Ammon's horn (tissue), 1 donor: ENCODE measurements around the gene TMEM106A.
"Not testable (repeated sequence)": the region's sequence is repeated elsewhere in the genome, so short reads cannot be mapped to it uniquely, and the experiment has no call there.

Source experiments
- DNase-seq: peaks from one replicate; pipeline ENCODE4 v3.0.0-alpha.2; 2016; ENCODE audit warnings: low spot score

The TMEM106A gene, protein sequence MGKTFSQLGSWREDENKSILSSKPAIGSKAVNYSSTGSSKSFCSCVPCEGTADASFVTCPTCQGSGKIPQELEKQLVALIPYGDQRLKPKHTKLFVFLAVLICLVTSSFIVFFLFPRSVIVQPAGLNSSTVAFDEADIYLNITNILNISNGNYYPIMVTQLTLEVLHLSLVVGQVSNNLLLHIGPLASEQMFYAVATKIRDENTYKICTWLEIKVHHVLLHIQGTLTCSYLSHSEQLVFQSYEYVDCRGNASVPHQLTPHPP

DNA sequence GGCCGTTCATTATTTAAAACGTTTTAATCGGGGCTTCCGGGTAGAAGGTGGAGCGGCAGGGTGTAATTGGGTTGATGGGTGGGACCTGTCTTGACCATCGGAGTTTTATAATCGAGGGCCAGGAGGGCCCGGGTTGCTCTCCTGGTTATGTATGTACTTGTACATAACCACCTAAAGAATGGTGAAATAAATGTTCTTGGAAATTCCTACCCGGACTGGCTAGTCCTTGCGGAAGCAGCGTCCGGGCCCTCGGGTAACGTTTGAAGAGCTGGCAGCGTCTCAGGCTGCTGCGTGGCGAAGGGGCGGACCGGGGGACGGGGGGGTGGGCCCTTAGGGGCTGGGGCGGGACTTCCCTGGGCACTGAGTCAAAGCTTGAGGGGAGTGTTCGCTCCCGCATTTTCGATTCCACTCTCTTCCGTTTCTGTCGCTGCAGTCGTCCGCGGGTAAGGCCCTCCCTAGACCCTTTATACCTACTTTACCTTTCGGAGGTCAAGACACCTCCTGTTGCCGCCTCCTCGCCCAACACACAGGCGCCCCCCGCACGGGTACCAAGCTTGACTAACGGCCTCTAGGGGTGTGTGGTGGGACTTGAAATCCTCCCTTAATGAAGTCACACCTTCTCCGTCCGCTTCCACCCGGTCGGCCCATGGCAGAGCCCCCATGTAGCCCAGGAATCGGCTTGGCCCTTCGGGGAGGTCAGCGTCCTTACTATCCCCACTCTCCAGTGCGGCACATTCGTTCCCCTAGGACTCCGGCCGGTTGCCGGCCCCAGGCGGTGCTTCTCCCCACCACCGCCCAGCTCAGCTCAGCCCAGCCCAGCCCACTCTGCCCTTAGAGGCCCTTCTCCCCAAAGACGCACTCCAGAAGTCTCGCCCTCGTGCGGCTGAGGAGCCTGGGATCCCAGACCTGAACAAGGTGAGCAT is at the start of gene TMEM106A:
TMEM106A (plus strand) TSS at position 396 of the 923 bp plus-strand sequence. CDS start 1,167 bp downstream, outside the sequence.
- DNase-seq: peak; percentile 60

DNA sequence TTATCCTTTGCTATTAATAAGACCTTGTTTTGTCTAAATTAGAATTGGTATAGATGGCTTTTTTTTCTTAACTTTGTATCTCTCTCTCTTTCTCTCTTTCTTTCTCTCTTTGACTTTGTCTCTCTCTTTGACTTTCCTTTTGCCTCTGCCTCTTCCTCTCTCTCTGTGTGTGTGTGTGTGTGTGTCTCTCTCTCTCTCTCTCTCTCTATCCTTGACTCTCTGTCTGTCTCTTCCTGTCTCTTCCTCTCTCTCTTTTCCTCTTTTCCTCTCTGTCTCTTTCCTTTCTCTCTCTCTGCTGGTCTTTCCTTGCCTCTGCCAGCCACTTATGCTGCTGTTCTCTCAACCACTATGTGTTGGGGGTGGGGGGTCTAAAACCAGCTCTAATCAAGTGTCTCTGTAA is 45.7 kb upstream of the TMEM106A start:
- DNase-seq: not testable (repeated sequence)

DNA sequence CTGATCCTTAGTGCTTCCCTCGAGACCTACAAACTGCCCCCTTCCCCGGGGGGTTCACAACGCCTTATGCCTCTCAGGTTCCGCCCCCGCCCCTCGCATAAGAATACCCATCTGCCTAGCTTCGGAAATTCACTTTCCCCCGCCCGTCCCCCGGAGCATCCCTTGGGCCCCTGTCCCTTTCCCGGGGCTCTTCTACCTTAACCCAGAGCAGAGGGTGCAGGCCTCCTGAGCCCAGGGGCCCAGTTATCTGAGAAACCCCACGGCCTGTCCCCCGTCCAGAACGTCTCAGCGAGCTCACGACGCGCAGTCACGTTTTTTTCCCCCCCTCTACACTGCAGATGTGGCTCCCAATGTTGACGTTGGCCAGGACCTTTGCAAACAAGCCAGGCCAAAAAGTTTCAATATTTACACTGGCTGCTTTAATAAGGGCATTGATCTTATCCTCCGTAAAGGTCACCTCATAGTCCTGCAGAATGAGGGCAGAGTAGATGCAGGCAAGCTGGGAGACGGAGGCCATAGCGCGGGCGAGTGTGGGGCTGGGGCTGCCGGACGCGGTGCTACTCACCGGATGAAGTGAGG is 42.0 kb upstream of the TMEM106A start:
- peak; percentile 7 for DNase-seq

DNA sequence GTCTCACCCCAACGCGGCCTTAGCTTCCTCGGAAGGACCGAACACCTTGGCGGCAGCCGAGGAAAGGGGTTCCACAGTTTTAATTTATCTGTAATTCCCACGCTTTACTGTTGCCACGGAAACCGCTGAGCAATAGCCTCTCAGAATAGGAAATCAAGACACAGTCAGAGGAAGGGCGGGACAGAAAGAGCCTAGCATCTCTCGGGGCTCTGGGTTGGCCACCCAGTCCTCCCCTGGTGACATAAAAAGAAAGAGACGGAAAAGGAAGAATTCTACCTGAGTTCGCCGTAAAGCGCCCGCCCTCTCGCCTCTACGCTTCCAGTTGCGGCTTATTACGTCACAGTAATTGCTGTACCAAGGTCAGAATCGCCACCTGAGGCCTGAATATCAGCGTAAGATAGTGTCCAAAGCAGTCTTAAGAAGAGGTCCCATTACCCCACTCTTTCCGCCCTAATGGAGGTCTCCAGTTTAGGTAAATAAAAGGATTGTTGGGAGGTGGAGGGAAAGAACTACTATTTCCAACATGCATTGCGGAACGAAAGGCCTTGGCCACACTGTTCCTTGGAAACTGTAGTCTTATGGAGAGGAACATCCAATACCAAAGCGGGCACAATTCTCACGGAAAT is 41.4 kb upstream of the TMEM106A start:
- peak; percentile 95 for DNase-seq

DNA sequence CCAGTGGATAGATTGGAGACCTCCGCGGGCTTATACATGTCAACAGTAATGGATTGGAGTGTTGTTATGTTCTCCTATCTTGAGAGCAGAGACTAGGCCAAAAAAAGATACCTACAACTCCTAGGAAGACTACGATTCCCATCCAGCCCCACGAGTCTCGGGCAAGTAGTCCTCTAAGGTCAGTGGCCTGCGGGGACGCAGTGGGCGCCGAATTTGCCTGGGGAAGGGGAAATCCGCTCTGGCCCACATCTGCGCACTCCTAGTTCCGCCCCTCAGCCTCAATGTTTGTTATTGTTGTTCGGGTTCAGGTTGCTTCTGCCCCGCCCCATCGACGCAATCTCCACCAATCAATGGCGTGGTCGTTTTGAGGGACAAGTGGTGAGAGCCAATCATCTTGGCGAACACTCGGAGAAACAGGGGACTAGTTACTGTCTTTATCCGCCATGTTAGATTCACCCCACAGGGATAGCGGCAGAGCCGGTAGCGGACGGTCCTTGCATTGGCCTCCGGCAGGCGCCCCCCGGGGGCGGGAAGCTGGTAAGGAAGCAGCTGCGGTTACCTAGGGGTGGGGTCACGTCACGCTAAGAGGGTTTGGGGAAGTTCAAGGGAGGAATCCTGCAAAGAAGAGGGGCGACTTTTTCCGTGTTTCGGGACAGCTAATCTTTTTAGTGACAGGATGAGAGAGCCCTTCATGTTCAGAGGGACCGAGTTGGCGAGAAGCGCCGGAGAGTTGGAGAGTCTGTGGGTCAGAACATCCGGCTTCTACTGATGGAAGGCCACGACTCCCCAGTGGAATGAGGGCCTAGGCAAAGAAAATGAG is 40.7 kb upstream of the TMEM106A start, which contains the start of gene NBR1:
NBR1 (plus strand) TSS at position 449 of the 820 bp plus-strand sequence. CDS start 4,586 bp downstream, outside the sequence.
- peak; percentile 99 for DNase-seq

DNA sequence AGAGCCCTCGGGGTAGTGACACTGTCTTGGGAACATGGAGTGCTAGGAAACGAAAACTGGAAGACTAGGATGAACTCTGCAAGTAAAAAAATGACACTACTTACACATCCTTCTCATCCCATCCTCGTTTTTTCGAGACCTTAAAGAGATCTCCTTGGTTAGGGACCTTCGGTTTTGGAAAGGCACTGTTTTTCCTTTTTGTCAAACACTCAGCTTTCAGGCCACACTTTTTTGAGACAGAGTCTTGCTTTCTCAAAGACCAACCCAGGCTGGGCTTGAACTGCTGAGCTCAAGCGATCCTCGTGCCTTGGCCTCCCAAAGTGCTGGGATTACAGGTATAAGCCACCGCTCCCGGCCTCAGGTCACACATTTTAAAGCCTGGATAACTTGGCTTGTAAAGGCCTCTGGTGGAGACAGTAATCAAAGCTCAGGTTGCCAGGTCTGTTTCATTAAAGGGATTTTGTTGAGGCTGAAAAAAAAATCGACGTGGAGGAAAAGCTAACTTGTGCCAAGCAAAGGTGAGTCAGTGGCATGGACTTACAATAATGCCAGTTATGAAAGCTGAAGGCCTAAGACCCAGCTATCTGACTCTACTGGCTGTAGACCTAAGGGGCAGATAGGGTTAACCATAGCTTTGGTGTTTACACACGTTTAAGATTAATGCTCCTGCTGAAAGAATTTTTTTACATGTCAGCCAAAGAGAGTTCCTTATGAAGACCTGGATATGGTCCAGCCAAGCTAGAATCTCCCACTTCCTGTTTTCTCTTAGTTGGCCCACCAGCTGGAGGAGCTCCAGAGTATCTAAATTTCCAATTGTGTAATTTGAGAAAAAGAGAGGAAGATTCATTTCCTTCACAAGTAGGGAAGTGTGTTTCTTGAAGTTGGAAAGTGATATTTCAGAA is 39.8 kb upstream of the TMEM106A start:
- DNase-seq: peak; percentile 64

DNA sequence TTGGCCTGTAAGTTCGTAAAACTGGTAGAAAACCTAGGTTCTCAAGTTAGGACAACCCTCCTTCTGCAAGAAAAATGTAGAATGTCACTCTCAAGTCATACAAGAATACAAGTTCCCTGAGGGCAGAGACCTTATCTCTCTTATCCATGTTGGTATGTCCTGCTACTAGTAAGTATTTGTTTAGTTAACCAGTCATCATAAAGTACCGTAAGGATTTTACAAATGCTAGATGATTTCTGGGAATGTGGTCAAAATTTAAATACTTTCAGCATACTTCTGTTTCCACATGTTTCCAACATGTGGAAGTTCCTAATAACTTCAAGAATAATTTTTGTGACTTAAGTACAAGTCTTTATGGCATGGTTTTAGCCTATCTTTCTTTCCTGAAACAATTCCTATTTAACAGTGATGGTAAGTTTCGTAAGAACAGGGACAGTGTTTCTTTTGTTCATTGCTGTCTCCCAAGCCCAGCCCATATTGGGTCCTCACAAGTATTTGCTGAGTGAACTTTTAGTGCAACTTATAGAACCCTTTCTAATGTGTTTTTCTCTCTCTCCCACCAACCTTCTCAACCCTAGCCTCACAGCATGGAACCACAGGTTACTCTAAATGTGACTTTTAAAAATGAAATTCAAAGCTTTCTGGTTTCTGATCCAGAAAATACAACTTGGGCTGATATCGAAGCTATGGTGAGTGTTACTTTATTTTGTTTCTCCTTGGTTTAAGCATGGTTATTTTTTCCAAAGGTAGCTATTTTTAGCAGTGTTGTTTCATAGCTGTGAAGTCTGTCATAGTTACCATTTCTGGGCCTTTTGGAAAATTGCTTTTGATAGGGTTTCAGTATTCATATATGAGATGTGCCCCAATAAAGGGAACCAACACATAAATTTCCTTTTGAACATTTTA is 36.2 kb upstream of the TMEM106A start:
- no peak for DNase-seq

DNA sequence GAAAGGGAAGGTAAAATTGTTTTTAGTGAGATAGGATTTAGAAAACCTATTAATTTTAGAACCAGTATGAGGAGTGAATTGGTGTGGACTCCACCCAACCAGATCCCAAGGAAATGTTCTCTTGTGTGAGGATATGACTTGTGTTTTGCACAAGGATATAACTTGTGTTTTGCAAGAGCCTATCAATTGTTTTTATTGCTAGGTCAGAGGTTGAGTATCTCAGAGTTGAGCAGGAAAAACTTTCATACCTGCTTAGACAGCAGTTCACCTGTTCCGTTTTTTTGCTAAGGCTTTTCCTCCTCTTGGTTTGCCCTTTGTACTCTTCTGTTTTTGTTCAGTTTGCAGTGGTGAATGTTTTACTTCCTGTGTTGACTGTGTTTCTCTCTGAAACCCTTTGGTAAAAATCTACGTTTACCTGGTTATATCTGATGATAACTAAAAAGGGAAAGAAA is 35.5 kb upstream of the TMEM106A start:
- no peak for DNase-seq

DNA sequence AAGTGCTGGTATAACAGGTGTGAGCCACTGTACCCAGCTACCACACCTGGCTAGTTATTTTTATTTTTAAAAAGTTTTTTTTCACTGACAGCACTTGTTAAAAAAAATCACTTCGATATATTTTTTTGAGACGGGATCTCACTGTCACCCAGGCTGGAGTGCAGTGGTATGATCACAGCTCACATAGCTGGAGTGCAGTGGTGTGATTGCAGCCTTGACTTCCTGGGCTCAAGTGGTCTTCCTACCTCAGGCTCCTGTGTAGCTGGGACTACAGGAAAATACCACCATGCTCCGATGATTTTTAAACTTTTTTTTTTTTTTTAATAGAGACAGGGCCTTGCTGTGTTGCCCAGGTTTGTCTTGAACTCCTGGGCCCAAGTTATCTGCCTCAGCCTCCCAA is 27.8 kb upstream of the TMEM106A start:
- no peak for DNase-seq

DNA sequence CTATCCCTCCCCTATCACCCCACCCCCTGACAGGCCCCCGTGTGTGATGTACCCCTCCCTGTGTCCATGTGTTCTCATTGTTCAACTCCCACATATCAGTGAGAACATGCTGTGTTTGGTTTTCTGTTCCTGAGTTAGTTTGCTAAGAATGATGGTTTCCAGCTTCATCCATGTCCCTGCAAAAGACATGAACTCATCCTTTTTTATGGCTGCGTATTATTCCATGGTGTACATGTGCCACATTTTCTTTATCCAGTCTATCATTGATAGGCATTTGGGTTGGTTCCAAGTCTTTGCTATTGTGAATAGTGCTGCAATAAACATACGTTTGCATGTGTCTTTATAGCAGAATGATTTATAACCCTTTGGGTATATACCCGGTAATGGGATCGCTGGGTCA is 25.0 kb upstream of the TMEM106A start:
- not testable (repeated sequence) for DNase-seq

DNA sequence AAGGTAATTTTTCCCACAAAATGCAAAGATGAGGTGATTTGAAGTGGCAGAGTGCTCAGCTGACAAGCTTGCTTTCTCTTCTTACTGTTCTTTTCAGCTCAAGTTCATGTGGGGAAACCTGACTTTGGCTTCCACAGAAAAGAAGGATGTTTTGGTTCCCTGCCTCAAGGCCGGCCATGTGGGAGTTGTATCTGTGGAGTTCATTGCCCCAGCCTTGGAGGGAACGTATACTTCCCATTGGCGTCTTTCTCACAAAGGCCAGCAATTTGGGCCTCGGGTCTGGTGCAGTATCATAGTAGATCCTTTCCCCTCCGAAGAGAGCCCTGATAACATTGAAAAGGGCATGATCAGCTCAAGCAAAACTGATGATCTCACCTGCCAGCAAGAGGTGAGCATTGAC is 18.4 kb upstream of the TMEM106A start:
- no peak for DNase-seq

DNA sequence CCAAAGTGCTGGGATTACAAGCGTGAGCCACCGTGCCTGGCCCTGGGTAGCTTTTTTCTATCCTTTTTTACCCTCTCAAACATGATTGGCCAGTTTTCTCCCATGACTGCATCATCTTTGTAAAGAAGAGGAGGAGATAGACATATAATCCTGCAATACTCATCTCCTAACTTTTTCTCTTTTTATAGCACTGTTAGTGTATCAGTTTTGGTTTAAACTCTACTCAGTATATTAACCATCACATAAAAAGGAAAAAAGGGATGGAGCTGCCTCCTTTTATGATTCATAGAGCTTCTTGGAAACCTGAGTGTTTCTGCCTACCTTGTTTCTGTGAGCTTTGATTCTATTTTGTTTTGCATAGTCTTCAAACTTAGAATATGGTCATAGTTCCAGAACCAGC is 12.0 kb upstream of the TMEM106A start:
- no peak for DNase-seq

DNA sequence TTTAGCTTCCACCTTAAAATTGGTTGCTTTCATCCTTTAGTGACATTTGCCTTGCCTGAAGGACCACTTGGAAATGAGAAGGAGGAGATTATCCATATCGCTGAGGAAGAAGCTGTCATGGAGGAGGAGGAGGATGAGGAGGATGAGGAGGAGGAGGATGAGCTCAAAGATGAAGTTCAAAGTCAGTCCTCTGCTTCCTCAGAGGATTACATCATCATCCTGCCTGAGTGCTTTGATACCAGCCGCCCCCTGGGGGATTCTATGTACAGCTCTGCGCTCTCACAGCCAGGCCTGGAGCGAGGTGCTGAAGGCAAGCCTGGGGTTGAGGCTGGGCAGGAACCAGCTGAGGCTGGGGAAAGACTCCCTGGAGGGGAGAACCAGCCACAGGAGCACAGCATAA is 11.5 kb upstream of the TMEM106A start:
- no peak for DNase-seq

DNA sequence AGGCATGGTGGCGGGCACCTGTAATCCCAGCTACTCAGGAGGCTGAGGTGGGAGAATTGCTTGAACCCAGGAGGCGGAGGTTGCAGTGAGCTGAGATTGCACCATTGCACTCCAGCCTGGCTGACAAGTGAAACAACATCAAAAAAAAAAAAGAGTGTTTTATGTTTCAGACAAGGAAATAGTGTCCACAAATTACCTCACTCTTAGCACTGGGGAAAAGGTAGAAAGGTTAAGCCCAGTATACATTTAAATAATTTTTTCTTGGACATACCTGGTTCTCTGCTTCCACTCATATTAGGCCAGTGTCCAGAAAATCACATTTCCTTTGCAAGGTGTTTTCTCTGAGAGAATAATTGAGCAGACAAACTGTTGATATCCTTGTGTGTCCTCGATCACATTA is 8.7 kb upstream of the TMEM106A start:
- not testable (repeated sequence) for DNase-seq

DNA sequence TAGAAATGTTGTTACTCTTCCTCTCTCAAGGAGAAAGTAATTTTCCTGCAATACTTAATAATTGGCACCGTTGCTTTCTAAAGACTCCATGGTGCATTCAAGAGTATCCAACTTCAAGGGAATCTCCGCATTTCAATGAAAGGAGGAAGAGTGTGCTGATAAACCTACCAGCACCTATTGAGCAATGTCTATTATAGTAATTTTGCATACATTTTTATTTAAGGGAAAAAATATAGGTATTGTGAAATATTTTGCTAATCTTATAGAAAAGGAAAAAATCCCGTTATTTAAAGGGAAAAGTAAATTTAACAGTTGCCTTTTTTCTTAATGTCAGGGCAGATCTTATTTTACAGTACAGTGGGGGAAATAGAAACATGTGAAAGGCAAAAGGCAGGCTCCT is 1.1 kb upstream of the TMEM106A start:
- no peak for DNase-seq

DNA sequence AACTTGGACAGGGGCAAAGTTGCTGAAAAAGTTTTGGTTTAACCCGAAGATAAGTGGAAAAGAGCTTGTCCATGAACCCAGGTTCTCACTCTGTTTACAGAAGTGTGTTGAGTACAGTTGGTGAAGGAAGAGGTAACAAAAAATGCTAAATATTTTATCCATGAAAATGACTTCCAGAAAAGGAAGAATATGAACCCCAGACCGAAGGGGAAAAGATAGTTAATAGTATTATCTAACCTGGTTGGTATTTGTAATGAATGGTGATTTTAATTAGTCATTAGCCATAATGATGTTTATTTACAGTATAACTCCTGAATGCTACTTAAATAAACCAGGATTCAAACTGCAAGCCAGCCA is 574 bp upstream of the TMEM106A start:
- no peak for DNase-seq

DNA sequence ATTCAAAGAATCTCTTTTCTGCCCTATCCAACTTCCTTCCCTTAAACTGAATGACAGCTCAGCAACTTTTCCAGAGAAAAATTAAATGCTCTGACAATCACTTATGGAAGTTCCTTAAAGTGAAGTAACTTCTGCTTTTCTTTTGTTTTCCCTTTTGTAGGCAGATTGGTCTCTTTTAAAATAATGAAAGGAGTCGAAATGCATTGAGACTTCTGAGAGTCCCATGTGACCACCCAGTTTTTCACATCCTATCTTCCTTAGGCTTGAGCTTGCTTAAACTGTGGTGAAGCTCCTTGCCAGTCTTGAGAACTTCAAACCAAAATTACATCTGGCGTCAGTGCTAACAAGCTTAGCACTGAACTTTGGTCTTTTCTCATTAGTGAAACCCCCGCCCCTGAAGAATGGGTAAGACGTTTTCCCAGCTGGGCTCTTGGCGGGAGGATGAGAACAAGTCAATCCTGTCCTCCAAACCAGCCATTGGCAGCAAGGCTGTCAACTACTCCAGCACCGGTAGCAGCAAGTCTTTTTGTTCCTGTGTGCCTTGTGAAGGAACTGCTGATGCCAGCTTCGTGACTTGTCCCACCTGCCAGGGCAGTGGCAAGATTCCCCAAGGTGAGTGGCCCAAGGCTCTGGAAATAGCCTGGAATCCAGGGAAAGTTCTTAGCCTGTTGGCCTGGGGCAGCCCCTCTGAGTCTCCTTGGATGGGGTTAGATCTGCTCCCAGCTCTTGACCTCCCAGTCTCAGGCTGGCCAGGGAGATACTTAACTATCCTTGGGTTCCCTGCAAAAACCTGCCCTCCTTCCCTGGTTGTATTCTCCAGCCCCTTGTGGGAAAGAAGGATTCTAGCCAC is 1.2 kb downstream of the TMEM106A start:
- DNase-seq: peak; percentile 7

DNA sequence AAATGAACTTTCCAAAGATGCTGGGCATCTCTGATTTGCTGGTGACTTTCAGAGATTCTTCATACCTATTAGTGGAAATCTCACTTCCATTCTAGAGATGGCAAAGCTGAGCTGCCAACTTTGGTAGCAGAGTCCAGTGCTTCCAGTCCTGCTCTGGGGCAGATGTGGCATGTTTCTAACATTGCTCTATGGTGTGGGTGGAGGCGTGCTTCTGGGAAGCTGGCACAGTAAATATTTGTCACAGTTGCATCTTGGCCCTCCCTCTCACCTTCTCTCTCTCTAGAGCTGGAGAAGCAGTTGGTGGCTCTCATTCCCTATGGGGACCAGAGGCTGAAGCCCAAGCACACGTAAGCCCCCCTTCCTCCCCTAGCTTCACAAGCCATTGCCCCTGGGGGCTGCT is 1.9 kb downstream of the TMEM106A start:
- no peak for DNase-seq
